CD8-positive, alpha-beta memory T cell (primary cell): ENCODE measurements around the gene PRKAG3. TPM values are rescaled to one million over a fixed set of nuclear protein-coding genes. Genes with fewer than 3 reads are reported as not detected.

Source experiments
- CTCF ChIA-PET: fragments of 350-600 bp; sonication (Branson Sonifier 250); formaldehyde crosslinking; loops from one replicate; lab custom pipeline; 2021; ENCODE audit warnings: antibody characterized with exemption; lab: Charles Lee
- POLR2A ChIA-PET: fragments of 350-600 bp; sonication (Branson Sonifier 250); formaldehyde crosslinking; loops from one replicate; lab custom pipeline; 2021; ENCODE audit warnings: antibody characterized with exemption; lab: Charles Lee
- DNase-seq, 5 donors: peaks; one replicate each; pipeline versions ENCODE4 v3.0.0 to v3.0.0-alpha.2; 2020 to 2022; ENCODE audit warnings: mixed read lengths in 1 of 5
- H3K27ac ChIP-seq: one replicate; pipeline ENCODE4 v1.7.0; 2013; ENCODE audit warnings: low read depth, mild to moderate bottlenecking, low read length, moderate library complexity
- H3K27me3 ChIP-seq: 2 replicates; pipeline ENCODE4 v1.7.0; 2013; ENCODE audit warnings: low read length, mild to moderate bottlenecking; ENCODE audit not compliant: insufficient read depth, poor library complexity, severe bottlenecking
- H3K36me3 ChIP-seq: 2 replicates; pipeline ENCODE4 v1.7.0; 2013; ENCODE audit warnings: mild to moderate bottlenecking, low read length, moderate library complexity; ENCODE audit not compliant: insufficient read depth
- H3K4me1 ChIP-seq: 2 replicates; pipeline ENCODE4 v1.7.0; 2013; ENCODE audit warnings: mild to moderate bottlenecking, low read length, moderate library complexity; ENCODE audit not compliant: insufficient read depth
- H3K4me3 ChIP-seq: 2 replicates; pipeline ENCODE4 v1.7.0; 2013; ENCODE audit warnings: mild to moderate bottlenecking, low read length
- H3K9me3 ChIP-seq: 2 replicates; pipeline ENCODE4 v1.7.0; 2013; ENCODE audit warnings: mild to moderate bottlenecking, low read length
- H3K27ac Mint-ChIP-seq, 8 donors: one replicate each; pipeline ENCODE4 v1.8.0; 2020 to 2021; ENCODE audit warnings: mixed read lengths in 8 of 8, mild to moderate bottlenecking in 6 of 8, inconsistent platforms in 3 of 8, moderate library complexity in 3 of 8
- H3K27me3 Mint-ChIP-seq, 2 donors: one replicate each; pipeline ENCODE4 v1.8.0; 2020 to 2021; ENCODE audit warnings: mixed read lengths in 2 of 2, mild to moderate bottlenecking in 1 of 2, moderate library complexity in 1 of 2
- H3K36me3 Mint-ChIP-seq, 3 donors: one replicate each; pipeline ENCODE4 v1.8.0; 2020 to 2021; ENCODE audit warnings: mixed read lengths in 3 of 3, inconsistent platforms in 1 of 3, mild to moderate bottlenecking in 1 of 3
- H3K4me1 Mint-ChIP-seq, 3 donors: one replicate each; pipeline ENCODE4 v1.8.0; 2020 to 2021; ENCODE audit warnings: mixed read lengths in 3 of 3, inconsistent platforms in 1 of 3, mild to moderate bottlenecking in 1 of 3
- H3K4me3 Mint-ChIP-seq, 7 donors: one replicate each; pipeline ENCODE4 v1.8.0; 2020 to 2021; ENCODE audit warnings: mixed read lengths in 7 of 7, mild to moderate bottlenecking in 6 of 7, moderate library complexity in 4 of 7, inconsistent platforms in 2 of 7
- H3K9me3 Mint-ChIP-seq, 5 donors: one replicate each; pipeline ENCODE4 v1.8.0; 2020 to 2022; ENCODE audit warnings: mixed read lengths in 5 of 5, mild to moderate bottlenecking in 3 of 5, moderate library complexity in 2 of 5, inconsistent platforms in 1 of 5
- polyA plus RNA-seq: library from polyadenylated mRNA; unstranded; fragments of 300-500 nt; fragmentation: Illumina TruSeq; gene quantifications from one replicate; pipeline ENCODE4 v1.2.3, GENCODE V29; 2021
- total RNA-seq, 2 experiments: library from RNA; stranded (reverse); gene quantifications; one replicate each; pipeline ENCODE4 v1.2.3, GENCODE V29; 2021

Gene PRKAG3
- total and polyA plus RNA-seq, 3 experiments from 2014 or later, result not detected

- ChIA-PET POLR2A (no interaction called here), CTCF (interaction anchor here (0.9 to 23.1 kb wide), 5 partner anchors 8 to 109 kb away, joined by 3 to 1010 read pairs (median 5); no protein-coding TSS in a partner anchor)
- Mint-ChIP-seq H3K36me3 (no peaks in the 10 kb centered on the region), H3K9me3 (no peaks in the 10 kb centered on the region), H3K27ac (peak overlapping the region in 3 of 8 donors; percentile 44 to 51 (median 50)), H3K4me3 (peak overlapping the region; percentile 73 to 91 (median 76)), H3K4me1 (peaks cover 21 to 35% (median 25%) of the 10 kb centered on the region in 3 donors), H3K27me3 (peaks cover 39 to 71% of the 10 kb centered on the region in 2 donors)
- peaks cover 19% of the 10 kb centered on the region for H3K27me3 ChIP-seq
- H3K27ac ChIP-seq, result no peak overlapping the region
- no peaks in the 10 kb centered on the region for H3K36me3 ChIP-seq
- H3K4me1 ChIP-seq, result peaks cover 25% of the 10 kb centered on the region
- H3K9me3 ChIP-seq, result no peaks in the 10 kb centered on the region
- peak overlapping the region; percentile 20 for H3K4me3 ChIP-seq
- DNase-seq, result no peak
These were observed 40.0 kb upstream of the PRKAG3 start for GRCh38 chr2:218871345-218872302.

DNA sequence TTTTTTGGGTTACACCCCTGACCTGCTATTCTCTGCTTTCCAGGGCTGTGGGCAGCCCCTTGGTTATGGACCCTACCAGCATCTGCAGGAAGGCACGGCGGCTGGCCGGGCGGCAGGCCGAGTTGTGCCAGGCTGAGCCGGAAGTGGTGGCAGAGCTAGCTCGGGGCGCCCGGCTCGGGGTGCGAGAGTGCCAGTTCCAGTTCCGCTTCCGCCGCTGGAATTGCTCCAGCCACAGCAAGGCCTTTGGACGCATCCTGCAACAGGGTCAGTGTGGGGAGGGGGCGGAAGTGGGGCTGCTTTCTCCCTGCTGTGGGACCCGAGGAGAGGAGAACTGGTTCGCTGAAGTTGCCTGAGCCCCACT is 39.4 kb upstream of the PRKAG3 start:
- H3K4me1 ChIP-seq, result peaks cover 25% of the 10 kb centered on the region
- no peaks in the 10 kb centered on the region for H3K9me3 ChIP-seq
- Mint-ChIP-seq H3K27me3 (peaks cover 39 to 73% of the 10 kb centered on the region in 2 donors), H3K36me3 (no peaks in the 10 kb centered on the region), H3K27ac (peak overlapping the region in 1 of 8 donors; percentile 65), H3K9me3 (no peaks in the 10 kb centered on the region), H3K4me1 (peaks cover 19 to 34% (median 23%) of the 10 kb centered on the region in 3 donors), H3K4me3 (peak overlapping the region; percentile 4 to 82 (median 71))
- H3K27ac ChIP-seq, result no peak overlapping the region
- peak overlapping the region; percentile 20 for H3K4me3 ChIP-seq
- ChIA-PET POLR2A (no interaction called here), CTCF (interaction anchor here (1.1 to 23.1 kb wide), 2 partner anchors 26 to 37 kb away, joined by 5 to 1010 read pairs; no protein-coding TSS in a partner anchor)
- H3K36me3 ChIP-seq, result no peaks in the 10 kb centered on the region
- no peak for DNase-seq
- peaks cover 19% of the 10 kb centered on the region for H3K27me3 ChIP-seq

- CTCF ChIA-PET, result interaction anchor here (1.0 to 23.1 kb wide), 6 partner anchors 8 to 111 kb away, joined by 3 to 1010 read pairs (median 4); no protein-coding TSS in a partner anchor
- POLR2A ChIA-PET, result interaction anchor here (1.0 kb wide), 1 partner anchor 11 kb away, joined by 3 read pairs; no protein-coding TSS in a partner anchor
- Histone ChIP-seq H3K27me3 (peaks cover 12% of the 10 kb centered on the region), H3K27ac (no peak overlapping the region), H3K4me3 (no peak overlapping the region), H3K4me1 (peaks cover 25% of the 10 kb centered on the region), H3K36me3 (no peaks in the 10 kb centered on the region), H3K9me3 (no peaks in the 10 kb centered on the region)
- no peak overlapping the region for H3K27ac Mint-ChIP-seq
- H3K27me3 Mint-ChIP-seq, result peaks cover 29 to 70% of the 10 kb centered on the region in 2 donors
- no peaks in the 10 kb centered on the region for H3K36me3 Mint-ChIP-seq
- H3K4me1 Mint-ChIP-seq, result peaks cover 16 to 30% (median 23%) of the 10 kb centered on the region in 3 donors
- no peaks in the 10 kb centered on the region for H3K9me3 Mint-ChIP-seq
- H3K4me3 Mint-ChIP-seq, result peak overlapping the region in 1 of 7 donors; percentile 21
- DNase-seq, result no peak
These were observed 37.5 kb upstream of the PRKAG3 start for GRCh38 chr2:218869064-218869463.

GRCh38 chr2:218867900-218868299 is 36.3 kb upstream of the PRKAG3 start:
- no peak overlapping the region for H3K27ac ChIP-seq
- H3K9me3 ChIP-seq, result no peaks in the 10 kb centered on the region
- Mint-ChIP-seq H3K27me3 (peaks cover 33 to 76% of the 10 kb centered on the region in 2 donors), H3K9me3 (no peaks in the 10 kb centered on the region), H3K27ac (peak overlapping the region in 2 of 8 donors; percentile 43 to 51), H3K4me1 (peaks cover 13 to 25% (median 18%) of the 10 kb centered on the region in 3 donors), H3K36me3 (peaks cover 0 to 3% (median under 1%) of the 10 kb centered on the region in 3 donors), H3K4me3 (peak overlapping the region in 1 of 7 donors; percentile 3)
- no peak for DNase-seq
- peaks cover 21% of the 10 kb centered on the region for H3K4me1 ChIP-seq
- H3K4me3 ChIP-seq, result no peak overlapping the region
- ChIA-PET CTCF (interaction anchor here (1.1 to 23.1 kb wide), 3 partner anchors 8 to 29 kb away, joined by 4 to 1010 read pairs (median 4); no protein-coding TSS in a partner anchor), POLR2A (no interaction called here)
- H3K36me3 ChIP-seq, result no peaks in the 10 kb centered on the region
- peaks cover 7% of the 10 kb centered on the region for H3K27me3 ChIP-seq

DNA sequence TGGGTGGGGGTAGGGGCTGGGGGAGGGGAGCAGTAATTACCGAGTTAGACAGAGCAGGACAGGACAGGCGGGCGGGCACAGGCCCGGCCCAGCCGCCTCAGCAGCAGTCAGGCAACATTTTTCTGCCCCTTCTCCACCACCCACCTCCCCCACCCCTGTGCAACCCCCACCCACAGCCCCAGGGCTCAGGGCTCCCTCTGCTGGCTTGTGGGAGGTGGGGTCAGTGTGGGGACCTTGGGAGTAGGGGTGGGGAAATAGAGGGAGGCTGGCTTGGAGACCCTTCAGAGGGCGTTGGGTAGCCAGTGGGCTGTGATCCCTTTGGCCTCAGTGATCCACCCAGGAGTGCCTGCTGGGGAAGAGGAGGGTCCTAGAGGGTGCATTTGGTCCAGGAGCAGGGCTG is 34.4 kb upstream of the PRKAG3 start:
- ChIA-PET CTCF (interaction anchor here (0.9 to 1.1 kb wide), 2 partner anchors 13 to 32 kb away, joined by 3 read pairs; no protein-coding TSS in a partner anchor), POLR2A (no interaction called here)
- peaks cover 34 to 74% of the 10 kb centered on the region in 2 donors for H3K27me3 Mint-ChIP-seq
- no peaks in the 10 kb centered on the region for H3K9me3 ChIP-seq
- H3K9me3 Mint-ChIP-seq, result no peaks in the 10 kb centered on the region
- H3K4me1 ChIP-seq, result peaks cover 5% of the 10 kb centered on the region
- no peaks in the 10 kb centered on the region for H3K36me3 ChIP-seq
- H3K36me3 Mint-ChIP-seq, result peaks cover 0 to 3% (median 2%) of the 10 kb centered on the region in 3 donors
- H3K4me3 ChIP-seq, result no peak overlapping the region
- no peak overlapping the region for H3K4me3 Mint-ChIP-seq
- H3K27ac ChIP-seq, result no peak overlapping the region
- no peak for DNase-seq
- H3K27ac Mint-ChIP-seq, result no peak overlapping the region
- peaks cover 10 to 11% (median 11%) of the 10 kb centered on the region in 3 donors for H3K4me1 Mint-ChIP-seq
- H3K27me3 ChIP-seq, result peaks cover 7% of the 10 kb centered on the region

DNA sequence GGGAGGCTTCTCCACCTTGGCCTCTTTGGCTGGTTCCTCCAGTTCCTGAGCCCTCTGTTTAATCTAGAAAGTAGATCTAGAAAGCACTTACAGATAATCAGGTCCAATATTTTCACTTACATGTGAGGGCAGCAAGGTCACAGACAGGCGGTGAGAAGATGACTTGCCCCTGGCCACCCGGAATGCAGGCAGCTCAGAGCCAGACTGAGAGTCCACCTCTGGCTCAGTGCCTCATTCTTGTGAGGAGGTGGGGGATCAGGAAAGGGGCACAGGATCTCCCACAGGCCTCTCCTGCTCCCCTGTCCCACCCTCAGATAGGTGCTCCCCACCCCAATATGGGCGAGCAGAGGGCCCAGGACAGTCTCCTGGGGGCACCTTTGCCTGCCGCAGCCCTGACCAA is 33.8 kb upstream of the PRKAG3 start:
- Histone ChIP-seq H3K4me1 (peaks cover 4% of the 10 kb centered on the region), H3K9me3 (no peaks in the 10 kb centered on the region), H3K36me3 (no peaks in the 10 kb centered on the region), H3K4me3 (no peak overlapping the region), H3K27me3 (peaks cover 12% of the 10 kb centered on the region), H3K27ac (no peak overlapping the region)
- Mint-ChIP-seq H3K4me3 (no peak overlapping the region), H3K9me3 (no peaks in the 10 kb centered on the region), H3K4me1 (peaks cover 12% of the 10 kb centered on the region in 3 donors), H3K27me3 (peaks cover 36 to 76% of the 10 kb centered on the region in 2 donors), H3K36me3 (peaks cover 0 to 3% (median 2%) of the 10 kb centered on the region in 3 donors), H3K27ac (no peak overlapping the region)
- CTCF ChIA-PET, result interaction anchor here (4.1 kb wide), 1 partner anchor 11 kb away, joined by 19 read pairs; no protein-coding TSS in a partner anchor
- DNase-seq, result no peak
- POLR2A ChIA-PET, result no interaction called here

GRCh38 chr2:218863021-218863520 is 31.5 kb upstream of the PRKAG3 start:
- Histone ChIP-seq H3K27ac (no peak overlapping the region), H3K36me3 (no peaks in the 10 kb centered on the region), H3K27me3 (peaks cover 30% of the 10 kb centered on the region), H3K4me3 (no peak overlapping the region), H3K4me1 (peaks cover 18% of the 10 kb centered on the region), H3K9me3 (no peaks in the 10 kb centered on the region)
- Mint-ChIP-seq H3K36me3 (peaks cover 0 to 3% (median 2%) of the 10 kb centered on the region in 3 donors), H3K27me3 (peaks cover 49 to 75% of the 10 kb centered on the region in 2 donors), H3K4me1 (peaks cover 18 to 22% (median 18%) of the 10 kb centered on the region in 3 donors), H3K9me3 (no peaks in the 10 kb centered on the region), H3K4me3 (no peak overlapping the region), H3K27ac (no peak overlapping the region)
- ChIA-PET POLR2A (interaction anchor here (0.5 kb wide), 1 partner anchor 288 kb away, joined by 7 read pairs; no protein-coding TSS in a partner anchor), CTCF (interaction anchor here (0.6 to 4.1 kb wide), 3 partner anchors 9 to 15 kb away, joined by 3 to 19 read pairs (median 4); no protein-coding TSS in a partner anchor)
- DNase-seq, result no peak
